ENCODE measurements around the gene CMTM5.
"Not testable (repeated sequence)": the region's sequence is repeated elsewhere in the genome, so short reads cannot be mapped to it uniquely, and the experiment has no call there.

The CMTM5 gene

DNA sequence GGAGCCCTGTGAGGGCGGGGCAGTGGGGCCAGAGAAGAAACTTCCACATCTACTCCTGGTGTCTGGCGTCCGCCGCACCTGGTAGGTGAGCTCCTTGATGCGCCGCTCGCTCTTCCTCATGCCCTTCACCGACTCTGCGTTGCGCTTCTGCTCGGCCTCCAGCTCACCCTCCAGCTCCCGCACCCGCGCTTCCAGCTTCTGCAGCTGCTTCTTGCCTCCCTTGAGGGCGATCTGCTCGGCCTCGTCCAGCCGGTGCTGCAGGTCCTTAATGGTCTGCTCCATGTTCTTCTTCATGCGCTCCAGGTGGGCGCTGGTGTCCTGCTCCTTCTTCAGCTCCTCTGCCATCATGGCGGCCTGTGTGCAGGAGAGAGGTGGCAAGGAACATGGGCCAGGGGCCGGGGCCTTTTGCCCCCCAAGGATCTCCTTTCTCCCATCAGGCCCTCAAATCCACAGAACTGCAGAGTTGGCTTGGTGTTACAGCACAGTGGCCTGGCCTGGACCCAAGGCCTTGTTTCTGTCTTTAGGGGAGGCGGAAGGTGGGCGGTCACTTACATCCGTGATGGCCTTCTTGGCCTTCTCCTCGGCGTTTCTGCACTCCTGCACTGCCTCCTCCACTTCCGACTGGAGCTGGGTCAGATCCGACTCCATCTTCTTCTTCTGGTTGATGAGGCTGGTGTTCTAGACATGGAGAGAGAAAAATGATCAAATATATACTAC lies 7.7 kb downstream of the CMTM5 start:
- TF ChIP-seq, protein P1, sequence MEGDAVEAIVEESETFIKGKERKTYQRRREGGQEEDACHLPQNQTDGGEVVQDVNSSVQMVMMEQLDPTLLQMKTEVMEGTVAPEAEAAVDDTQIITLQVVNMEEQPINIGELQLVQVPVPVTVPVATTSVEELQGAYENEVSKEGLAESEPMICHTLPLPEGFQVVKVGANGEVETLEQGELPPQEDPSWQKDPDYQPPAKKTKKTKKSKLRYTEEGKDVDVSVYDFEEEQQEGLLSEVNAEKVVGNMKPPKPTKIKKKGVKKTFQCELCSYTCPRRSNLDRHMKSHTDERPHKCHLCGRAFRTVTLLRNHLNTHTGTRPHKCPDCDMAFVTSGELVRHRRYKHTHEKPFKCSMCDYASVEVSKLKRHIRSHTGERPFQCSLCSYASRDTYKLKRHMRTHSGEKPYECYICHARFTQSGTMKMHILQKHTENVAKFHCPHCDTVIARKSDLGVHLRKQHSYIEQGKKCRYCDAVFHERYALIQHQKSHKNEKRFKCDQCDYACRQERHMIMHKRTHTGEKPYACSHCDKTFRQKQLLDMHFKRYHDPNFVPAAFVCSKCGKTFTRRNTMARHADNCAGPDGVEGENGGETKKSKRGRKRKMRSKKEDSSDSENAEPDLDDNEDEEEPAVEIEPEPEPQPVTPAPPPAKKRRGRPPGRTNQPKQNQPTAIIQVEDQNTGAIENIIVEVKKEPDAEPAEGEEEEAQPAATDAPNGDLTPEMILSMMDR (IDR thresholded peaks at IDR 0.05), result no peak
- Histone ChIP-seq H3K4me3 (no peak overlapping the region), H3K27ac (no peak overlapping the region)
- DNase-seq (ENCODE audit: low spot score), result no peak

DNA sequence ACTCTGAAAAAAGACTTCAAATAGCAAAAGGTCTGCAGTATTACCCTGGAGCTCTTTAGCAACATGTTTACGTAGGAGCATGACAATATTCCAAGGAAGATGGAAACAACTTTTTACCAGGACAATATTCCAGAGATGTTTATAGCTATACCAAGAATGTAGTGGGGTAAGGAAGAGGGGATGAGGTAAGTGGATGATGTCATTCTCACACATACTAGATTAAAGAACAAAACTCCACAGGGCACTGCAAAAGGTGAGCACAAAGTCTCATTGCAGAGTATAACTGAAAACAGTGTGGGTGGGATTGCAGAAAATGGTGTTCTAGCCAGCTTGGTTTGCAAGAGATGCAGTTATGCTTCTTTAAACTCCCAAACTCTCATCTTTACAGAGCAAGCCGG lies 8.4 kb downstream of the CMTM5 start:
- no peak overlapping the region for H3K4me3 ChIP-seq
- TF ChIP-seq, protein P1 (IDR thresholded peaks at IDR 0.05), result no peak
- DNase-seq (ENCODE audit: low spot score), result no peak
- no peak overlapping the region for H3K27ac ChIP-seq

- TF ChIP-seq, protein P1 (IDR thresholded peaks at IDR 0.05), result no peak
- no peak overlapping the region for H3K27ac ChIP-seq
- DNase-seq (ENCODE audit: low spot score), result no peak
- H3K4me3 ChIP-seq, result no peak overlapping the region
Measured at GRCh38 chr14:23385642-23386265, 8.9 kb downstream of the CMTM5 start.

DNA sequence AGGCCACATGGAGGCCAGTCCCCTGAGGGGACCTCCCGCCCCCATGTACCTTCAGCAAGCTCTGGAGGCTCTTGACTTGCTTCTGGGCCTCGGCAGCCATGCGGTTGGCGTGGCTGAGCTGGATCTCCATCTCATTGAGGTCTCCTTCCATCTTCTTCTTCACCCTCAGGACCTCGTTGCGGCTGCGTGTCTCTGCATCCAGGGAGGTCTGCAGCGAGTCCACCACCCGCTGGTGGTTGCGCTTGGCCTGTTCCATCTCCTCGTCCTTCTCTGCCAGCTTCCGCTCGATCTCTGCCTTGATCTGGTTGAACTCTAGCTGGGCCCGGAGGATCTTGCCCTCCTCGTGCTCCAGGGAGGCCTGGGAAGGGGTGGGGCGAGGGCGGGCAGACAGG lies 9.4 kb downstream of the CMTM5 start:
- H3K27ac ChIP-seq; DNase-seq (ENCODE audit: low spot score); H3K4me3 ChIP-seq: not testable (repeated sequence)

GRCh38 chr14:23386999-23387398 lies 10.2 kb downstream of the CMTM5 start:
- Histone ChIP-seq H3K4me3 (no peak overlapping the region), H3K27ac (no peak overlapping the region)
- no peak for DNase-seq (ENCODE audit: low spot score)
- TF ChIP-seq, protein P1 (IDR thresholded peaks at IDR 0.05), result no peak

DNA sequence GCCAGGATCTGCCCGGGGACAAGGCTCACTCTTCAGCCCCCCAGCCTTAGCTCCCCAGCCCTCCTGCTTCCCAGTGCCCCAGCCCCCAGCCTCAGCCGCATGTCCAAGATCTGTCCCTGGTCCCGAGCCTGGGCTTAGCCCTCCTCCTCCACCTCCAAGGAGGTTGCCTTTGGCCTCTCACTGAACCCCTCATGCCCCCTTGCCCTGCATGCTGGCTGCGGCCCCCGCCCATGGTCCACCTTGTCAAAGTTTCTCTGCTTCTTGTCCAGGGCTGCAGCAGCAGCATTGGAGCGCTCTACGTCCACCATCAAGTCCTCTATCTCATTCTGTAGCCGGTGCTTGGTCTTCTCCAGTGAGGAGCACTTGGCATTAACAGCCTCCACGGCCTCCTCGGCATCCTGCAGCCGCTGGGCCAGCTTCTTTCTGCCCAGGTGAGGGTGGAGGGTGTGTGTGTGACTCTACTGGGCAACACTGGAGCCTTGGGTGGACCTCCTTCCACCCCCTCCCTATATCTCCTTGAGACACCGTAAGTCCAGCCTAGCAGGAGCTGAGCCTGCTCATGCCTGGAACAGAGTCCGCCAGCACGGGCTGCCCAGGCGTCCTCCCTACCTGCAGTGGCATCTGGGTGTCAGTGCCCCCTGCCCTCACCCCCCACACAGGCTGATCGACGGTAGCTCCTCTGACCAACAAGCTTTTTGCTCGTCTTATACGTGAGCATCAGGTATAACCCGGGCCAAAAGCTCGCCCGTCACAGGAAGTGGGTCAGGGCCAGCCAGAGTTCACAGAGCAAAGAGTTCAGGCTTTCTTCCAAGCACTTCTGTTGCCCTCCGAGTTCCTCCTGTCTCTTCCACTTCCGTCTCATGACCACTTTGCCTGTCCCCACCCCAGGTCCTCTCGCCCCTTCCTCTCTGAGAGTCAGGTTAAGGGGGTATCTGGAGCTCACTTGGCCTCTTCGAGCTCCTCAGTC lies 11.4 kb downstream of the CMTM5 start:
- TF ChIP-seq, protein P1 (IDR thresholded peaks at IDR 0.05), result no peak
- no peak for DNase-seq (ENCODE audit: low spot score)
- Histone ChIP-seq H3K4me3 (no peak overlapping the region), H3K27ac (no peak overlapping the region)

- TF ChIP-seq, protein P1 (IDR thresholded peaks at IDR 0.05), result no peak
- DNase-seq (ENCODE audit: low spot score), result no peak
- no peak overlapping the region for H3K4me3 ChIP-seq
- no peak overlapping the region for H3K27ac ChIP-seq
Measured at GRCh38 chr14:23388996-23389395, 12.2 kb downstream of the CMTM5 start.

Measured in coronary artery (tissue), 2 donors.